ENCODE results near the gene CAMK1D. TPM values are rescaled to one million over a fixed set of nuclear protein-coding genes. Genes with fewer than 3 reads are reported as not detected.

CAMK1D gene
- total and polyA plus RNA-seq, 2 experiments from 2014 or later = 4.6 to 7.2 TPM

- H3K27ac Mint-ChIP-seq = no peak overlapping the region
- no peaks in the 10 kb centered on the region for H3K36me3 ChIP-seq (ENCODE audit: insufficient read depth)
- no peak overlapping the region for H3K4me3 ChIP-seq
- H3K27me3 Mint-ChIP-seq (ENCODE audit: insufficient read depth, low read depth, poor library complexity) = no peaks in the 10 kb centered on the region
- ATAC-seq (no peak), DNase-seq (ENCODE audit: low spot score) (no peak)
- H3K27me3 ChIP-seq (ENCODE audit: insufficient read depth) = no peaks in the 10 kb centered on the region
- no peaks in the 10 kb centered on the region for H3K79me2 ChIP-seq (replicated peaks; ENCODE audit: insufficient read depth)
- H3K4me2 ChIP-seq = no peak overlapping the region
- no peak overlapping the region for H2AFZ ChIP-seq
- H3K36me3 Mint-ChIP-seq (ENCODE audit: low read depth) = peaks cover 3% of the 10 kb centered on the region; the same call in 2 of the 3 replicates
- peaks cover 3% of the 10 kb centered on the region; the same call in 1 of the 3 replicates for H3K9me3 Mint-ChIP-seq
- no peak overlapping the region for H3K27ac ChIP-seq (ENCODE audit: low read depth)
- H3K4me1 Mint-ChIP-seq = no peaks in the 10 kb centered on the region; the same call in 2 of the 3 replicates
- no peak overlapping the region for H3K4me3 Mint-ChIP-seq
- peaks cover 3% of the 10 kb centered on the region; the same call in 1 of the 2 replicates for H4K20me1 ChIP-seq (replicated peaks; ENCODE audit: insufficient read depth)
- no peaks in the 10 kb centered on the region for H3F3A ChIP-seq (replicated peaks; ENCODE audit: low read depth)
- TF ChIP-seq EZH2 (IDR thresholded peaks at IDR 0.05; ENCODE audit: low read depth, unreplicated experiment) = no peak
- TF ChIP-seq CTCF (conservative IDR thresholded peaks at IDR 0.05; ENCODE audit: low read depth in 2 of 2) = no peak
- TF ChIP-seq ZNF462 (CRISPR knock-in tag; IDR thresholded peaks at IDR 0.05) = no peak
- TF ChIP-seq ZNF331 (CRISPR knock-in tag; IDR thresholded peaks at IDR 0.05; ENCODE audit: low read depth) = no peak
- TF ChIP-seq STAT1 (IDR thresholded peaks at IDR 0.05; ENCODE audit: unreplicated experiment) = no peak
- no peak for TF ChIP-seq POLR2AphosphoS5 (IDR thresholded peaks at IDR 0.05; ENCODE audit: low read depth)
- TF ChIP-seq REST (IDR thresholded peaks at IDR 0.05; ENCODE audit: unreplicated experiment) = no peak
- TF ChIP-seq NANOG (IDR thresholded peaks at IDR 0.05; ENCODE audit: borderline replicate concordance) = no peak
- no peak for TF ChIP-seq ZNF114 (CRISPR knock-in tag; IDR thresholded peaks at IDR 0.05)
- no peak for TF ChIP-seq CREB1 (CRISPR knock-in tag; IDR thresholded peaks at IDR 0.05; ENCODE audit: low read depth)
- TF ChIP-seq ETS1 (IDR thresholded peaks at IDR 0.05) = no peak
- TF ChIP-seq EZH2phosphoT487 (IDR thresholded peaks at IDR 0.05; ENCODE audit: unreplicated experiment) = no peak
- TF ChIP-seq JUNB (IDR thresholded peaks at IDR 0.05; ENCODE audit: unreplicated experiment) = no peak
- no peaks in the 10 kb centered on the region for H3K4me1 ChIP-seq (ENCODE audit: insufficient read depth)
- no peaks in the 10 kb centered on the region for H3K9me2 ChIP-seq (ENCODE audit: insufficient read depth)
These were observed 33.7 kb downstream of the CAMK1D start for GRCh38 chr10:12382956-12383531.
